PFSK-1 (cell line): ENCODE results near the gene EVA1A.

Experiments
- FOXP2 ChIP-seq: optimal IDR thresholded peaks from 2 replicates; pipeline ENCODE3; 2011; ENCODE audit warnings: borderline replicate concordance, control low read depth, inconsistent platforms; ENCODE audit not compliant: insufficient read depth; ENCODE audit errors: extremely low read length, extremely low read depth
- POLR2AphosphoS5 ChIP-seq: IDR thresholded peaks from 2 replicates; pipeline ENCODE4 v1.6.1; 2012; ENCODE audit warnings: low read depth, mild to moderate bottlenecking, control low read depth, low read length, moderate library complexity
- SIN3A ChIP-seq: IDR thresholded peaks from 2 replicates; pipeline ENCODE4 v1.6.1; 2012; ENCODE audit warnings: mild to moderate bottlenecking, low read length, moderate library complexity, borderline replicate concordance; ENCODE audit not compliant: insufficient read depth
- TAF1 ChIP-seq: IDR thresholded peaks from 2 replicates; pipeline ENCODE4 v1.6.1; 2012; ENCODE audit warnings: low read length, control low read depth, borderline replicate concordance; ENCODE audit not compliant: insufficient read depth
- TF ChIP-seq, protein P1 (sequence below), 2 experiments: IDR thresholded peaks; 2 replicates each; pipeline versions ENCODE4 v1.6.1 to v1.8.0; 2011 to 2012; ENCODE audit warnings: low read depth in 2 of 2, low read length in 2 of 2, control low read depth in 1 of 2, inconsistent platforms in 1 of 2, mild to moderate bottlenecking in 1 of 2, moderate library complexity in 1 of 2; ENCODE audit not compliant: insufficient read depth in 1 of 2

Gene EVA1A

DNA sequence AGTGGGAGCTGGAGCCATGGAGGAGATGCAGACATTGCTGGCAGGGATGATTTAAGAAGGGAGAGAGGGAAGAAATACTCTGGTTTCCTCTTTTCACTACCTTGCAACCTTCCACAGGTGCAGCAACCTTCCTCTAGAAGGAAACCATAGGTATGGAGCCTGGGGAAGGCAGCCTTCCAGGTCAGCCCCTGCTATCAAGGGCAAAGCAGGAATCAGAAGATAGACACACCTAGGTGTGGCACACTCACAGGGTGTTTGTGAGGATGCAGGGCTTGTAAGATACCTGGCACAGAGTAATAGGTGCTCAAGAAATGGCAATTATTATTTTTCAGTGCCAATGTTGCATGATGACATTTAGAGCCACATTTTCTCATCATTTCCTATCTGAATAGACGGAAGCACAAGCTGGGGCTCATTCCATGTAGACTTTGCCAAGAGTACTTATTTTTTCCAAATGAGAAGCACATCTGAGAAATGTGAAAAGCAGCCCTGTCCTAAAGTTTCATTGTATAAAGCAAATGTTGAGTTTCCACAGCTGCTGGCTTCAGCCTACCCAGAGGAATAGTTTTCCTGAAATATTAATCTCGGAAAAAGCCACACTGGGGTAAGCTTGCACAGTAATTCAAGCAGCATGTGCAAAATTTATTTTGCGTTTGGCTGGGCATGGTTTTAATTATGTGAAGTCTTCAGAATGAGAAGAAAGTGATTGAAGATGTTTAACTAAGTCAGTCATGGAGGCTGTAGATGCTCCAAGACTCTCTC is 20.6 kb downstream of the EVA1A start:
- TF ChIP-seq, protein P1, sequence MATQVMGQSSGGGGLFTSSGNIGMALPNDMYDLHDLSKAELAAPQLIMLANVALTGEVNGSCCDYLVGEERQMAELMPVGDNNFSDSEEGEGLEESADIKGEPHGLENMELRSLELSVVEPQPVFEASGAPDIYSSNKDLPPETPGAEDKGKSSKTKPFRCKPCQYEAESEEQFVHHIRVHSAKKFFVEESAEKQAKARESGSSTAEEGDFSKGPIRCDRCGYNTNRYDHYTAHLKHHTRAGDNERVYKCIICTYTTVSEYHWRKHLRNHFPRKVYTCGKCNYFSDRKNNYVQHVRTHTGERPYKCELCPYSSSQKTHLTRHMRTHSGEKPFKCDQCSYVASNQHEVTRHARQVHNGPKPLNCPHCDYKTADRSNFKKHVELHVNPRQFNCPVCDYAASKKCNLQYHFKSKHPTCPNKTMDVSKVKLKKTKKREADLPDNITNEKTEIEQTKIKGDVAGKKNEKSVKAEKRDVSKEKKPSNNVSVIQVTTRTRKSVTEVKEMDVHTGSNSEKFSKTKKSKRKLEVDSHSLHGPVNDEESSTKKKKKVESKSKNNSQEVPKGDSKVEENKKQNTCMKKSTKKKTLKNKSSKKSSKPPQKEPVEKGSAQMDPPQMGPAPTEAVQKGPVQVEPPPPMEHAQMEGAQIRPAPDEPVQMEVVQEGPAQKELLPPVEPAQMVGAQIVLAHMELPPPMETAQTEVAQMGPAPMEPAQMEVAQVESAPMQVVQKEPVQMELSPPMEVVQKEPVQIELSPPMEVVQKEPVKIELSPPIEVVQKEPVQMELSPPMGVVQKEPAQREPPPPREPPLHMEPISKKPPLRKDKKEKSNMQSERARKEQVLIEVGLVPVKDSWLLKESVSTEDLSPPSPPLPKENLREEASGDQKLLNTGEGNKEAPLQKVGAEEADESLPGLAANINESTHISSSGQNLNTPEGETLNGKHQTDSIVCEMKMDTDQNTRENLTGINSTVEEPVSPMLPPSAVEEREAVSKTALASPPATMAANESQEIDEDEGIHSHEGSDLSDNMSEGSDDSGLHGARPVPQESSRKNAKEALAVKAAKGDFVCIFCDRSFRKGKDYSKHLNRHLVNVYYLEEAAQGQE (IDR thresholded peaks at IDR 0.05; ENCODE audit: insufficient read depth in 1 of 2, low read depth in 2 of 2, low read length in 2 of 2): no peak
- TF ChIP-seq FOXP2 (no peak), TAF1 (no peak)

DNA sequence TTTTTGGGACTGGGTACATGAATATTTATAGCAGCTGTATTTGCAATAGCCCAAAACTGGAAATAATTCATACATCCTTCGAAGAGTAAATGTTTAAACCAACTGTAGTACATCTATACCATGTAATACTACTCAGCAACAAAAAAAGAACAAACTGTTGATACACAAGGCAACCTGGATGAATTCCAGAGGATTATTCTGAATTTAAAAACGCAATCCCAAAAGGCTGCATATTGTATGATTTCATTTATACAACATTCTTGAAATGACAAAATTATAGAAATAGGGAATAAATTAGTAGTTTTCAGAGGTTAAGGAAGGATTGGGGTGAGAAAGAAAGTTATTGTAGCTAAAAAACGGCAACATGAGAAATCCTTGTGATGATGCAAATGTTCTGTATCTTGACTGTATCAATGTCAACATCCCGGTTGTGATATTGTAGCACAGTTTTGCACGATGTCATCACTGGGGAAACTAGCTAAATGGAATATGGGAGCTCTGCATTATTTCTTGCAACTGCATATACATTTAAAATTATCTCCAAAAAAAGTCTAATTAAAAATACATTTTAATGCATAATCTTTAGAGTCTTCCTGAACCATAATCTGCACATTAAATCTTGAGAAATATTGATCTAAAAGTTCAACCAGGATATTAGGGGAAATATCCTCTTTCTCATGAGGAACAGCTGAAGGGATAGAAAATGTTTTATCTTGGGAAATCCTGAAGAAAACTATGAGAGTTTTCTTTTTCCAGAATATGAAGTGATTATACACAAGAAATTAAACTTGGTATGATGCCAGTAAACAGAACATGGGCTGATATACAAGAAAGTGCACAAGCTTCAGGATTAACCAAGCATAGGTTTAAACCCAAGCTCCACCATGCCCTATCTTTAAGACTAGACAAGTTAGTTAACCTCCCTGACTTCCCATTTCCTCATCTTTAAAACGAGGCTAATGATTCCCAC is 21.9 kb downstream of the EVA1A start:
- TF ChIP-seq POLR2AphosphoS5 (no peak), SIN3A (no peak), TAF1 (no peak), FOXP2 (no peak)
- TF ChIP-seq, protein P1 (IDR thresholded peaks at IDR 0.05; ENCODE audit: insufficient read depth in 1 of 2, low read depth in 2 of 2, low read length in 2 of 2): no peak

DNA sequence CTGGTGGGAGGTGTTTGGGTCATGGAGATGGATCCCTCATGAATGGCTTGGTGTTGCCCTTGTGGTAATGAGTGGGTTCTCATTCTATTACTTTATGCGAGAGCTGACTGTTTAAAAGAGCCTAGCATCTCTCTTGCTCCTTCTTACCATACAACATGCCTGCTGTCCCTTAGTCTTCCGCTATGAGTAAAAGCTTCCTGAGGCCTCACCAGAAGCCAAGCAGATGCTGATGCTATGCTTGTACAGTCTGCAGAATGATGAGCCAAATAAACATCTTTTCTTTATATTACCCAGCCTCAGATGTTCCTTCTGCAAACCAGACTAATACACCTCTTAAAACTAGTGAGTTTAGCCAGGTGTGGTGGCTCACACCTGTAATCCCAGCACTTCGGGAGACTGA is 23.1 kb downstream of the EVA1A start:
- TF ChIP-seq FOXP2 (no peak), TAF1 (no peak), POLR2AphosphoS5 (no peak)

DNA sequence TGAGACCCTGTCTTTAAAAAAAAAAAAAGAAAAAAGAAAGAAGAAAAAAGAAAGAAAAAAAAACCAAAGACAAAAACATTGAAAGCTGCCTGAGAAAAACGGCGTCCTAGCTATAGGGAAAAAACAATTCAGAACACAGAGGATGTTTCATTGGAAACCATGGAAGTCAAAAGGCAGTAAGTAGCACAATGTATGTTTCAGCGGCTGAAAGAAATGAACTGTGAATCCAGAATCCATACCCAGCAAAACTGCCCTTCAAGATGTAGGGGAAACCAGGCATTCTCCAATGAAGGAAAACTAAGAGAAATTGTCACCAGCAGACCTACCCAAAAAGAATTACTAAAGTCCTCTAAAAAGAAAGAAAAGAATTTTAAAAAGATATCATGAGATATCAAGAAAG is 27.6 kb downstream of the EVA1A start:
- TF ChIP-seq POLR2AphosphoS5 (no peak), SIN3A (no peak), FOXP2 (no peak), TAF1 (no peak)
- TF ChIP-seq, protein P1 (IDR thresholded peaks at IDR 0.05; ENCODE audit: insufficient read depth in 1 of 2, low read depth in 2 of 2, low read length in 2 of 2): no peak

DNA sequence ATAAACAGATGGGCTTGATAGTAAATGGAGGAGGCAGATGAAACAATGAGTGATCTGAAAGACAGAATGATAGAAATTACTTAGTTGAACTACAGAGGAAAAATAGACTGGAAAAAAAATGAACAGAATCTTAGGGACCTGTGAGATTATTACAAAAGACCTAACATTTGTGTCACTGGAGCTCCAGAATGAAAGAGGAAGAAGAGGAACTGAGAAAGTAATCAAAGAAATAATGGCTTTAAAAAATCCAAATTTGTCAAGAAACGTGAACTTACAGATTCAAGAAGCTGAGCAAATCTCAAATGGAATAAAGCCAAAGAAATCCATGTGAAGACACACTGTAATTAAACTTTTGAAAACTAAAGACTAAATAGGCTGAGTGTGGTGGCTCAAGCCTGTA is 28.3 kb downstream of the EVA1A start:
- TF ChIP-seq POLR2AphosphoS5 (no peak), FOXP2 (no peak), TAF1 (no peak), SIN3A (no peak)
- TF ChIP-seq, protein P1 (IDR thresholded peaks at IDR 0.05; ENCODE audit: insufficient read depth in 1 of 2, low read depth in 2 of 2, low read length in 2 of 2): no peak
